ENCODE data around the gene RPL39L. TPM values are rescaled to one million over a fixed set of nuclear protein-coding genes. Genes with fewer than 3 reads are reported as not detected.

The RPL39L gene
- total and polyA plus RNA-seq, 7 donors, result 8.4 to 27.7 (median 20.6) TPM

DNA sequence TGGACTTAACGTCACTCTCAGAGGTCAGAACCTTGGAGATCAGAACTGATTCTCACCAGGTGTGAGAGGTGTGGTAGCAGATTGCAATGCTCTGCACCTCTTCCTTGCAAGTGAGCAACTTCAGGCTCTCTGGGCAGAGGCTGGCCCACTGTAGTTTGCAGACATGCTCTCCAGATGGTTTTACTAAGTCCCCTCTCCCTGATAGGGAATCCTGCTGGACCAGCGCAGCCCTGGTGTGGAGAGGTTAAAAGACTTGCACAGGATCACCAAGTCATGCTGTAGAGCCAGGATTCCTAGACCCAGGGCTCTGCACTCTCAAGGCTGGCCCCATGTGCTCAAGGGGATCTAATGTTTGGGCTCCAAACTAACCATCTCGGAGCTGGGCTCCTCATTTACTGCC, 62.2 kb downstream of the RPL39L start:
- no peak overlapping the region for H3K27ac ChIP-seq
- intact Hi-C loops (cut with DNase I), result no loop called here
- no peaks in the 10 kb centered on the region for H3K27me3 ChIP-seq
- H3K9me3 ChIP-seq, result no peaks in the 10 kb centered on the region
- no peak overlapping the region for H3K4me3 ChIP-seq
- WGBS, 2 donors, result 93 to 94% methylated on average over 3 of the region's 3 CpGs
- DNase-seq, result no peak
- no peaks in the 10 kb centered on the region for H3K36me3 ChIP-seq
- TF ChIP-seq POLR2A (IDR thresholded peaks at IDR 0.05) (no peak), CTCF (IDR thresholded peaks at IDR 0.05) (no peak), POLR2AphosphoS5 (IDR thresholded peaks at IDR 0.05) (no peak), EP300 (IDR thresholded peaks at IDR 0.05) (no peak)
- H3K4me1 ChIP-seq, result no peaks in the 10 kb centered on the region

DNA sequence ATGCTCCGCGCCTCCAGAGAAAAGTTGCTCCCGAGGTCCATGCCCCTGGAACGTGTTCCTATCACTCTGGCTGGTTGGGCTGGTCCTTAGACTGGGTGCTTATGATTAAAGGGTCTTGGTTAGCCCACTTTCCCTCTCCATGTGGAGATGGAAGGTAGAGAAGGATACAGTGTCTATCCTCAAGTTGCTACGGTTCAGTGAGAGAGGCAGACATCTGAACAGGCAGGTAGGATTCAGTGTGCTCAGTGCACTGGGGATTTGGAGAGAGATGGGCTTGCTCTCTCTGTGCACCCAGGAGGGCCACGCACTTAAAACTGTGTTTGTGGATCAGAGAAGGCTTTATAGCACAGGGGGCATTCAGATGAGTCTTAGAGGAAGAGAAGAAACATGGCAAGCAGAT, 63.0 kb downstream of the RPL39L start:
- Histone ChIP-seq H3K27ac (no peak overlapping the region), H3K9me3 (no peaks in the 10 kb centered on the region), H3K27me3 (no peaks in the 10 kb centered on the region), H3K36me3 (no peaks in the 10 kb centered on the region), H3K4me1 (no peaks in the 10 kb centered on the region), H3K4me3 (no peak overlapping the region)
- TF ChIP-seq POLR2A (IDR thresholded peaks at IDR 0.05) (no peak), POLR2AphosphoS5 (IDR thresholded peaks at IDR 0.05) (no peak), EP300 (IDR thresholded peaks at IDR 0.05) (no peak), CTCF (IDR thresholded peaks at IDR 0.05) (no peak)
- 94 to 95% methylated on average over 6 of the region's 6 CpGs for WGBS, 2 donors
- DNase-seq, result no peak
- intact Hi-C loops (cut with DNase I), result no loop called here

DNA sequence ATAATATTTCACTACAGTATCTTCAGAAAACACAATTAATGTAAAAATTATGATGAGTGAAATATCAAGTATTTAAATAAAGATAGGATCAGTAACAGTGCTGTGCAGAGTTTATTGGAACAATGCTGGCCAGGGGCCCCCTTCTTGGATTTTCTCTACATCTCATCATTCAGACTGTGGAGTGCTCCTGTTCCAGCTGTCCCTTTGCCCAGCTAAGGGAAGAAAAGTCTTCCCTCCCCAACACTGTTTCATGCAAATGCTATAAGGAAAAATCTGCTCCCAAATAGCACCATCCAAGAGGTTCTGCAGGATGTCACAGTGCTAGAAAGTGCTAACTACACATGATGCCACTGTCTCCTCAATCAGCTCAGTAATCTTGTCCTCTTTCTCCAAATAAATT, 64.5 kb downstream of the RPL39L start:
- TF ChIP-seq CTCF (IDR thresholded peaks at IDR 0.05) (no peak), POLR2AphosphoS5 (IDR thresholded peaks at IDR 0.05) (no peak), EP300 (IDR thresholded peaks at IDR 0.05) (no peak), POLR2A (IDR thresholded peaks at IDR 0.05) (no peak)
- no peaks in the 10 kb centered on the region for H3K36me3 ChIP-seq
- peaks cover 0 to 2% (median 0%) of the 10 kb centered on the region in 4 donors for H3K9me3 ChIP-seq
- H3K27ac ChIP-seq, result no peak overlapping the region
- intact Hi-C loops (cut with DNase I), result no loop called here
- no peak overlapping the region for H3K4me3 ChIP-seq
- H3K27me3 ChIP-seq, result no peaks in the 10 kb centered on the region
- H3K4me1 ChIP-seq, result no peaks in the 10 kb centered on the region
- no peak for DNase-seq

DNA sequence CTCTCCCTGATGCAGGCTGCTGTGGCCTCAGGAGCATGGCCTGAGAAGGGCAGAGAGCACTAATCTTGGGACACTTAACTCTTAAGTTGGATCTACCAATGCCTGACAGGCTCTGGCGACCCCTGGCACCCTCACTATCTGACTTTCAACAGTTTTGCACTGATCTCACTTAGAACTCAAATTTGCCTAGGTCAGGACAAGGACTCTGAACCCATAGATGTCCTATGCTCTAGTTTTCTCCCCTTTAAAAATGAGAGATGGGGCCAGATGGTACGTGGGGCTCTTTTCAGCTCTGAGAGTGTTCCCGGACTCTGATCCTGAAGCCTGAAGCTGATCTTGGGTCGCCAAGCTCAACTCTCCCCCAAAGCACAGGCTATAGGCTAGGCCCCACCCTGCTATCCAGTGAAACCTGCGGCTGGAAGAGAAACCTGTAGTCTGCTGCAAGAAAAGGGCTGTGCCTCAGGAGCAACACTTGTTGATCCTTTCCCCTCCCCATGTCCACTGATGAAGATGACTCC, 65.7 kb downstream of the RPL39L start:
- H3K9me3 ChIP-seq, result peaks cover 0 to 3% (median 0%) of the 10 kb centered on the region in 4 donors
- TF ChIP-seq POLR2A (IDR thresholded peaks at IDR 0.05) (no peak), CTCF (IDR thresholded peaks at IDR 0.05) (no peak), POLR2AphosphoS5 (IDR thresholded peaks at IDR 0.05) (no peak), EP300 (IDR thresholded peaks at IDR 0.05) (no peak)
- no peak for DNase-seq
- H3K27me3 ChIP-seq, result no peaks in the 10 kb centered on the region
- intact Hi-C loops (cut with DNase I), result no loop called here
- WGBS, 2 donors, result 93 to 95% methylated on average over 5 of the region's 5 CpGs
- H3K27ac ChIP-seq, result no peak overlapping the region
- no peaks in the 10 kb centered on the region for H3K36me3 ChIP-seq
- H3K4me3 ChIP-seq, result no peak overlapping the region
- no peaks in the 10 kb centered on the region for H3K4me1 ChIP-seq

DNA sequence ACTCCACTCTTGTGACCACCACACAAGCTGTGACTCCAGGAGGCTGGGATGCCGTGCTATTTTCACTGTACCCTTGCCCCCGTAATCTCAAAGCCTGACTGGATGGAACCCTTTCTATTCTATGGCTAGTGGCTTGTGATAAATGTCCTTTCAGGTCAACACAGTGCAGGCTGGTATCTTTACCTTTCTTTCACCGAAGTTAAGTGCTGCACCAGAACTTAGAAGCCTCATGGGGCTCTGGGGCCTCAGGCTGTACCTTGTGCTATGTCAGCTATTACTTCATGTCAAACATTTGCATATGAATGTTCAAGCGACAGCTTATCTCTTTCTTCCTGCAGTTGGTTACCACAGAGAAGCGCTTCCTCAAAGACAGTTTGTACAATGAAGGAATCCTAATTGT, 66.8 kb downstream of the RPL39L start:
- Histone ChIP-seq H3K27me3 (no peaks in the 10 kb centered on the region), H3K4me3 (no peak overlapping the region), H3K36me3 (no peaks in the 10 kb centered on the region), H3K4me1 (no peaks in the 10 kb centered on the region), H3K9me3 (peaks cover 0 to 3% (median 0%) of the 10 kb centered on the region in 4 donors), H3K27ac (no peak overlapping the region)
- DNase-seq, result no peak
- TF ChIP-seq CTCF (IDR thresholded peaks at IDR 0.05), result no peak
- no peak for TF ChIP-seq POLR2A (IDR thresholded peaks at IDR 0.05)
- no peak for TF ChIP-seq EP300 (IDR thresholded peaks at IDR 0.05)
- intact Hi-C loops (cut with DNase I), result no loop called here
- WGBS, 2 donors, result 72 to 89% methylated on average over 5 of the region's 5 CpGs
